Measurements from ENCODE around the gene FMNL2.

DNA sequence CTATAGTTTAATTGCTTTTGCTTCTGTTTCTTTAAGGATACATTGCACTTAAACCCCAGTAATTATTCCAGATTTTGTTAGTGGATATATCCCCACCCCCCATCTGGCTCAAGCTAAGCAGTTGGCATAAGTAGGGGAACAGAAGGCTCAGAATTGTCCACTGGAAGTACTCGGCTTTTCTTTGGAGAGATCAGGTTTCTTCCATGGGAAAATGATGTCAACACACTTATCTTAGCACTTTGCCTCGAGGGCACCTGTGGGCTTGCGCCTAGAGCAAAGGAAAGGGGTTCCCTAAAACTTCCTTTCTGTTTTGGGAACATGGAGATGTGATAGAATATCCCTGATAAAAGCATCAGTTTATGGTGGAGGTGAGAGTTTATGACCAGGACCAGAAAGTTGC lies 130.6 kb downstream of the FMNL2 start:
- TF ChIP-seq, protein P1, sequence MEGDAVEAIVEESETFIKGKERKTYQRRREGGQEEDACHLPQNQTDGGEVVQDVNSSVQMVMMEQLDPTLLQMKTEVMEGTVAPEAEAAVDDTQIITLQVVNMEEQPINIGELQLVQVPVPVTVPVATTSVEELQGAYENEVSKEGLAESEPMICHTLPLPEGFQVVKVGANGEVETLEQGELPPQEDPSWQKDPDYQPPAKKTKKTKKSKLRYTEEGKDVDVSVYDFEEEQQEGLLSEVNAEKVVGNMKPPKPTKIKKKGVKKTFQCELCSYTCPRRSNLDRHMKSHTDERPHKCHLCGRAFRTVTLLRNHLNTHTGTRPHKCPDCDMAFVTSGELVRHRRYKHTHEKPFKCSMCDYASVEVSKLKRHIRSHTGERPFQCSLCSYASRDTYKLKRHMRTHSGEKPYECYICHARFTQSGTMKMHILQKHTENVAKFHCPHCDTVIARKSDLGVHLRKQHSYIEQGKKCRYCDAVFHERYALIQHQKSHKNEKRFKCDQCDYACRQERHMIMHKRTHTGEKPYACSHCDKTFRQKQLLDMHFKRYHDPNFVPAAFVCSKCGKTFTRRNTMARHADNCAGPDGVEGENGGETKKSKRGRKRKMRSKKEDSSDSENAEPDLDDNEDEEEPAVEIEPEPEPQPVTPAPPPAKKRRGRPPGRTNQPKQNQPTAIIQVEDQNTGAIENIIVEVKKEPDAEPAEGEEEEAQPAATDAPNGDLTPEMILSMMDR (IDR thresholded peaks at IDR 0.05 in 2 of 3, conservative IDR thresholded peaks at IDR 0.05 in 1 of 3; ENCODE audit: borderline replicate concordance in 1 of 3, insufficient read depth in 1 of 3, low read depth in 2 of 3, low read length in 2 of 3): no peak
- TF ChIP-seq ZFX (IDR thresholded peaks at IDR 0.05): no peak

All from HCT116 (cell line).